ENCODE data around the gene EYS.

The EYS gene

GRCh38 chr6:63750400-63750799 lies 1956.6 kb downstream of the EYS start:
- H2BK120ac ChIP-seq (ENCODE audit: low read depth, low read length), result no peak overlapping the region
- no peak overlapping the region for H3K23ac ChIP-seq (ENCODE audit: low read length in 2 of 2)
- H3K4me1 ChIP-seq (ENCODE audit: control insufficient read depth, insufficient read depth, low read depth, low read length), result no peaks in the 10 kb centered on the region
- H3K9ac ChIP-seq (ENCODE audit: low read length), result no peak overlapping the region
- no peak overlapping the region for H2BK15ac ChIP-seq (ENCODE audit: low read depth, poor library complexity, severe bottlenecking)
- no peak overlapping the region for H3K27ac ChIP-seq (ENCODE audit: low read length, poor library complexity, severe bottlenecking)
- no peak overlapping the region for H3K4me2 ChIP-seq (ENCODE audit: low read length, poor library complexity, severe bottlenecking)
- H3K27me3 ChIP-seq (ENCODE audit: control insufficient read depth in 1 of 2, insufficient read depth in 1 of 2, low read length in 2 of 2), result no peaks in the 10 kb centered on the region
- no peak overlapping the region for H2BK5ac ChIP-seq (ENCODE audit: low read depth, low read length, poor library complexity, severe bottlenecking)
- no peaks in the 10 kb centered on the region for H3K79me1 ChIP-seq (replicated peaks; ENCODE audit: low read length, poor library complexity, severe bottlenecking)
- no CpG with 5 or more reads among the region's 2 CpGs for WGBS
- no peak overlapping the region for H2AK5ac ChIP-seq (ENCODE audit: low read length, severe bottlenecking)
- H2BK12ac ChIP-seq (ENCODE audit: low read length in 2 of 2), result no peak overlapping the region
- H3K4ac ChIP-seq (ENCODE audit: low read depth in 1 of 2, low read length in 2 of 2), result no peak overlapping the region
- no peak overlapping the region for H3K14ac ChIP-seq (ENCODE audit: low read length in 2 of 2)
- DNase-seq, result no peak
- no peak overlapping the region for H2AFZ ChIP-seq (ENCODE audit: low read depth, low read length)
- peaks cover 4% of the 10 kb centered on the region for H3K9me3 ChIP-seq (ENCODE audit: control insufficient read depth, low read length)
- no peak overlapping the region for H3K18ac ChIP-seq (ENCODE audit: low read depth in 1 of 2, low read length in 2 of 2)
- H4K8ac ChIP-seq (ENCODE audit: low read length), result no peak overlapping the region
- peaks cover 4 to 6% of the 10 kb centered on the region in 2 experiments for H3K36me3 ChIP-seq (ENCODE audit: control insufficient read depth in 1 of 2, insufficient read depth in 2 of 2, low read depth in 1 of 2, low read length in 2 of 2)
- no peak overlapping the region for H4K91ac ChIP-seq (ENCODE audit: low read length)
- H3K4me3 ChIP-seq (ENCODE audit: insufficient read depth in 1 of 2, low read depth in 1 of 2, low read length in 2 of 2), result no peak overlapping the region

GRCh38 chr6:63745784-63746183 lies 1961.2 kb downstream of the EYS start:
- Histone ChIP-seq H3K23ac (ENCODE audit: low read length in 2 of 2) (no peak overlapping the region), H4K8ac (ENCODE audit: low read length) (no peak overlapping the region), H2AK5ac (ENCODE audit: low read length, severe bottlenecking) (no peak overlapping the region), H3K27me3 (ENCODE audit: control insufficient read depth in 1 of 2, insufficient read depth in 1 of 2, low read length in 2 of 2) (no peaks in the 10 kb centered on the region), H3K18ac (ENCODE audit: low read depth in 1 of 2, low read length in 2 of 2) (no peak overlapping the region), H2BK5ac (ENCODE audit: low read depth, low read length, poor library complexity, severe bottlenecking) (no peak overlapping the region), H2BK12ac (ENCODE audit: low read length in 2 of 2) (no peak overlapping the region), H3K14ac (ENCODE audit: low read length in 2 of 2) (no peak overlapping the region), H3K4me2 (ENCODE audit: low read length, poor library complexity, severe bottlenecking) (no peak overlapping the region), H3K4me3 (ENCODE audit: insufficient read depth in 1 of 2, low read depth in 1 of 2, low read length in 2 of 2) (no peak overlapping the region), H2BK120ac (ENCODE audit: low read depth, low read length) (no peak overlapping the region), H2AFZ (ENCODE audit: low read depth, low read length) (no peak overlapping the region), H3K36me3 (ENCODE audit: control insufficient read depth in 1 of 2, insufficient read depth in 2 of 2, low read depth in 1 of 2, low read length in 2 of 2) (peaks cover 3 to 4% of the 10 kb centered on the region in 2 experiments), H3K9me3 (ENCODE audit: control insufficient read depth, low read length) (peaks cover 4% of the 10 kb centered on the region), H3K27ac (ENCODE audit: low read length, poor library complexity, severe bottlenecking) (no peak overlapping the region), H4K91ac (ENCODE audit: low read length) (no peak overlapping the region), H3K79me1 (replicated peaks; ENCODE audit: low read length, poor library complexity, severe bottlenecking) (no peaks in the 10 kb centered on the region), H3K4me1 (ENCODE audit: control insufficient read depth, insufficient read depth, low read depth, low read length) (no peaks in the 10 kb centered on the region), H3K9ac (ENCODE audit: low read length) (no peak overlapping the region), H2BK15ac (ENCODE audit: low read depth, poor library complexity, severe bottlenecking) (no peak overlapping the region), H3K4ac (ENCODE audit: low read depth in 1 of 2, low read length in 2 of 2) (no peak overlapping the region)
- DNase-seq, result no peak

GRCh38 chr6:63744810-63745209 lies 1962.2 kb downstream of the EYS start:
- H3K27me3 ChIP-seq (ENCODE audit: control insufficient read depth in 1 of 2, insufficient read depth in 1 of 2, low read length in 2 of 2), result no peaks in the 10 kb centered on the region
- no peak overlapping the region for H2BK15ac ChIP-seq (ENCODE audit: low read depth, poor library complexity, severe bottlenecking)
- H3K27ac ChIP-seq (ENCODE audit: low read length, poor library complexity, severe bottlenecking), result no peak overlapping the region
- peaks cover 4% of the 10 kb centered on the region for H3K9me3 ChIP-seq (ENCODE audit: control insufficient read depth, low read length)
- no peaks in the 10 kb centered on the region for H3K79me1 ChIP-seq (replicated peaks; ENCODE audit: low read length, poor library complexity, severe bottlenecking)
- no peak overlapping the region for H4K8ac ChIP-seq (ENCODE audit: low read length)
- H3K36me3 ChIP-seq (ENCODE audit: control insufficient read depth in 1 of 2, insufficient read depth in 2 of 2, low read depth in 1 of 2, low read length in 2 of 2), result peaks cover 0 to 4% of the 10 kb centered on the region in 2 experiments
- no peak overlapping the region for H3K9ac ChIP-seq (ENCODE audit: low read length)
- DNase-seq, result no peak
- no peak overlapping the region for H3K18ac ChIP-seq (ENCODE audit: low read depth in 1 of 2, low read length in 2 of 2)
- H3K4me1 ChIP-seq (ENCODE audit: control insufficient read depth, insufficient read depth, low read depth, low read length), result no peaks in the 10 kb centered on the region
- H2BK120ac ChIP-seq (ENCODE audit: low read depth, low read length), result no peak overlapping the region
- no peak overlapping the region for H3K23ac ChIP-seq (ENCODE audit: low read length in 2 of 2)
- no peak overlapping the region for H3K4me2 ChIP-seq (ENCODE audit: low read length, poor library complexity, severe bottlenecking)
- H2AK5ac ChIP-seq (ENCODE audit: low read length, severe bottlenecking), result no peak overlapping the region
- H2AFZ ChIP-seq (ENCODE audit: low read depth, low read length), result no peak overlapping the region
- no peak overlapping the region for H3K4me3 ChIP-seq (ENCODE audit: insufficient read depth in 1 of 2, low read depth in 1 of 2, low read length in 2 of 2)
- 100% methylated on average over 2 of the region's 4 CpGs for WGBS
- H2BK5ac ChIP-seq (ENCODE audit: low read depth, low read length, poor library complexity, severe bottlenecking), result no peak overlapping the region
- no peak overlapping the region for H4K91ac ChIP-seq (ENCODE audit: low read length)
- no peak overlapping the region for H2BK12ac ChIP-seq (ENCODE audit: low read length in 2 of 2)
- H3K4ac ChIP-seq (ENCODE audit: low read depth in 1 of 2, low read length in 2 of 2), result no peak overlapping the region
- H3K14ac ChIP-seq (ENCODE audit: low read length in 2 of 2), result no peak overlapping the region

- Histone ChIP-seq H3K27me3 (ENCODE audit: control insufficient read depth in 1 of 2, insufficient read depth in 1 of 2, low read length in 2 of 2) (no peaks in the 10 kb centered on the region), H3K4me2 (ENCODE audit: low read length, poor library complexity, severe bottlenecking) (no peak overlapping the region), H2AK5ac (ENCODE audit: low read length, severe bottlenecking) (no peak overlapping the region), H2BK120ac (ENCODE audit: low read depth, low read length) (no peak overlapping the region), H3K9ac (ENCODE audit: low read length) (no peak overlapping the region), H3K79me1 (replicated peaks; ENCODE audit: low read length, poor library complexity, severe bottlenecking) (no peaks in the 10 kb centered on the region), H2BK12ac (ENCODE audit: low read length in 2 of 2) (no peak overlapping the region), H4K91ac (ENCODE audit: low read length) (no peak overlapping the region), H2BK15ac (ENCODE audit: low read depth, poor library complexity, severe bottlenecking) (no peak overlapping the region), H3K23ac (ENCODE audit: low read length in 2 of 2) (no peak overlapping the region), H3K4ac (ENCODE audit: low read depth in 1 of 2, low read length in 2 of 2) (no peak overlapping the region), H3K14ac (ENCODE audit: low read length in 2 of 2) (no peak overlapping the region), H3K9me3 (ENCODE audit: control insufficient read depth, low read length) (peaks cover 4% of the 10 kb centered on the region), H3K27ac (ENCODE audit: low read length, poor library complexity, severe bottlenecking) (no peak overlapping the region), H3K4me1 (ENCODE audit: control insufficient read depth, insufficient read depth, low read depth, low read length) (no peaks in the 10 kb centered on the region), H3K36me3 (ENCODE audit: control insufficient read depth in 1 of 2, insufficient read depth in 2 of 2, low read depth in 1 of 2, low read length in 2 of 2) (no peaks in the 10 kb centered on the region), H4K8ac (ENCODE audit: low read length) (no peak overlapping the region), H3K18ac (ENCODE audit: low read depth in 1 of 2, low read length in 2 of 2) (no peak overlapping the region), H2BK5ac (ENCODE audit: low read depth, low read length, poor library complexity, severe bottlenecking) (no peak overlapping the region), H2AFZ (ENCODE audit: low read depth, low read length) (no peak overlapping the region), H3K4me3 (ENCODE audit: insufficient read depth in 1 of 2, low read depth in 1 of 2, low read length in 2 of 2) (no peak overlapping the region)
- DNase-seq, result no peak
These were observed 1963.3 kb downstream of the EYS start for GRCh38 chr6:63743691-63744090.

All from mesenchymal stem cell (in vitro differentiated cells and primary cell).